RWPE1 (cell line): ENCODE data around the gene LTBP4.
A peak's percentile ranks its signal among the peaks of the same experiment; 100 is the strongest.

Experiments used
- CTCF ChIA-PET: fragments of 350-600 bp; sonication (Branson Sonifier 250); formaldehyde crosslinking; extraction: SDS; loops from one replicate; lab custom pipeline; 2021; lab: Yijun Ruan, JAX
- POLR2A ChIA-PET: fragments of 400-600 bp; formaldehyde crosslinking; extraction: SDS; loops from one replicate; lab custom pipeline; 2020; ENCODE audit warnings: antibody characterized with exemption; ENCODE audit not compliant: low non-redundant PET; lab: Yijun Ruan, JAX
- DNase-seq: peaks from one replicate; pipeline ENCODE4 v3.0.0; 2012; ENCODE audit warnings: low spot score
- H3K27ac ChIP-seq: fragments of 450-650 bp; 2 replicates; pipeline ENCODE4 v1.5.1; 2017
- TF ChIP-seq, protein P1 (sequence below): fragments of 450-650 bp; conservative IDR thresholded peaks from 2 replicates; pipeline ENCODE4 v1.5.1; 2017; ENCODE audit warnings: low read depth, mild to moderate bottlenecking

LTBP4 gene

DNA sequence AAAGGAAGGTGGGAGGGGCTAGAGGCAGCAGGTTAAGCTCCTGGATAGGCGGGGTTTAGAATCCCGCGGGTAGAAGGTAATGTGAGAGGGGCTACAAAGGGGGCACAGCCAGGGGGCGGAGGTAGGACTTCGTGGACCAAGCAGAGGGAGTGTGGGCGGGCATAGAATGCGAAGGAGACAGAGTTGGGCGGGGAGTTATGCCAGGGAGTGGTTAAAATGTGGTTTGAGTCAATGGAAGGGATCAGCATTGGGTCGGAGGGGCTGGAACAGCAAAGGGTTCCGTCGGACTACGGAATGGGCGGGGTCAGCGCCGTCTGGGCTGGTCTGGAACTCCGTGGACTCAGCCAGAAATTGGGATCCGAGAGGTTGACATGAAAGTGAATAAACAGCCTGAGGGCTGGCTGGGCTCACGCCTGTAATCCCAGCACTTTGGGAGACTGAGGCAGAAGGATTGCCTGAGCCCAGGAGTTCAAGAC is 3.0 kb downstream of the LTBP4 start:
- ChIA-PET POLR2A (interaction anchor here (2.6 kb wide), 1 partner anchor 10 kb away, joined by 10 read pairs; no protein-coding TSS in a partner anchor), CTCF (interaction anchor here (0.6 to 1.6 kb wide), 3 partner anchors 10 to 184 kb away, joined by 3 to 7 read pairs (median 4); no protein-coding TSS in a partner anchor)
- TF ChIP-seq, protein P1, sequence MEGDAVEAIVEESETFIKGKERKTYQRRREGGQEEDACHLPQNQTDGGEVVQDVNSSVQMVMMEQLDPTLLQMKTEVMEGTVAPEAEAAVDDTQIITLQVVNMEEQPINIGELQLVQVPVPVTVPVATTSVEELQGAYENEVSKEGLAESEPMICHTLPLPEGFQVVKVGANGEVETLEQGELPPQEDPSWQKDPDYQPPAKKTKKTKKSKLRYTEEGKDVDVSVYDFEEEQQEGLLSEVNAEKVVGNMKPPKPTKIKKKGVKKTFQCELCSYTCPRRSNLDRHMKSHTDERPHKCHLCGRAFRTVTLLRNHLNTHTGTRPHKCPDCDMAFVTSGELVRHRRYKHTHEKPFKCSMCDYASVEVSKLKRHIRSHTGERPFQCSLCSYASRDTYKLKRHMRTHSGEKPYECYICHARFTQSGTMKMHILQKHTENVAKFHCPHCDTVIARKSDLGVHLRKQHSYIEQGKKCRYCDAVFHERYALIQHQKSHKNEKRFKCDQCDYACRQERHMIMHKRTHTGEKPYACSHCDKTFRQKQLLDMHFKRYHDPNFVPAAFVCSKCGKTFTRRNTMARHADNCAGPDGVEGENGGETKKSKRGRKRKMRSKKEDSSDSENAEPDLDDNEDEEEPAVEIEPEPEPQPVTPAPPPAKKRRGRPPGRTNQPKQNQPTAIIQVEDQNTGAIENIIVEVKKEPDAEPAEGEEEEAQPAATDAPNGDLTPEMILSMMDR = no peak
- H3K27ac ChIP-seq = peak overlapping the region; percentile 99
- no peak for DNase-seq

DNA sequence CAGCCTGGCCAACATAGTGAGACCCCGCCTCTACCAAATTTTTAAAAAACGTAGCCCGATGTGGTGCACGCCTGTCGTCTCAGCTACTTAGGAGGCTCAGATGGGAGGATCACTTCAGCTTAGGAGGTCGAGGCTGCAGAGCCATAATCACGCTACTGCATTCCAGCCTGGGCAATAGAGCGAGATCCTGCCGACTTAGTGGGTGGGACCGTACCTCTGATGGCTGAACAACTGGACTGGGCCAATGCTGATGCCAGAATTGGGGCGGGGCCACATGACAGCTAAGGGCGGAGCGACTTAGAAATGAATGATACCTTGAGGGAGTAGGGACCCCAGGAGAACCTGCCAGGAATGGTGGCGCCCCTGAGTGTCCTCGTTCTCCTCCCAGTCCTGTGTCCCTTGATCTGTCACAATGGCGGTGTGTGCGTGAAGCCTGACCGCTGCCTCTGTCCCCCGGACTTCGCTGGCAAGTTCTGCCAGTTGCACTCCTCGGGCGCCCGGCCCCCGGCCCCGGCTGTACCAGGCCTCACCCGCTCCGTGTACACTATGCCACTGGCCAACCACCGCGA is 3.6 kb downstream of the LTBP4 start:
- H3K27ac ChIP-seq = peak overlapping the region; percentile 99
- TF ChIP-seq, protein P1 = no peak
- ChIA-PET CTCF (interaction anchor here (0.7 to 1.8 kb wide), 3 partner anchors 11 to 48 kb away, joined by 3 to 6 read pairs (median 4); no protein-coding TSS in a partner anchor), POLR2A (interaction anchor here (2.6 kb wide), 1 partner anchor 9 kb away, joined by 10 read pairs; no protein-coding TSS in a partner anchor)
- no peak for DNase-seq

DNA sequence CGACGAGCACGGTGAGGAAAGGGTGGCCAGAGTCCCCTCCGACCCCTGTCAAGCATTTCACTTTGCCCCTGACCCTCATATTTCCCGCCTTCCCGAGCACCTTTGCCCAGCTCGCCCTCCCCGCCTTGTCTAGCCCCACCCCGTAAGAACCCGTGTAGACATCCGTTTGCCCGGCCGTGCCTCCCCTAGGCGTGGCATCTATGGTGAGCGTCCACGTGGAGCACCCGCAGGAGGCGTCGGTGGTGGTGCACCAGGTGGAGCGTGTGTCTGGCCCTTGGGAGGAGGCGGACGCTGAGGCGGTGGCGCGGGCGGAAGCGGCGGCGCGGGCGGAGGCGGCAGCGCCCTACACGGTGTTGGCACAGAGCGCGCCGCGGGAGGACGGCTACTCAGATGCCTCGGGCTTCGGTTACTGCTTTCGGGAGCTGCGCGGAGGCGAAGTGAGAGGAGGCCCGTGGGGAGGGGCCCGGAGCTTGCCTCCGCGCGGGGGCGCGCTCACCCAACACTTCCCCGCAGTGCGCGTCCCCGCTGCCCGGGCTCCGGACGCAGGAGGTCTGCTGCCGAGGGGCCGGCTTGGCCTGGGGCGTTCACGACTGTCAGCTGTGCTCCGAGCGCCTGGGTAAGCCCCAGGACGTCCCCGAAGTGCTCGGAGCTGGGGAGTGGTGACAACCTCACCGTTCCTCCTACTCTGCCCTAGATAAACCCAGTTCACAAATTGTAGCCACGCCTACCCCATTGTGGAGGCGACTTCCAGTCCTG is 4.2 kb downstream of the LTBP4 start:
- peak overlapping the region; percentile 99 for H3K27ac ChIP-seq
- TF ChIP-seq, protein P1 = peak; percentile 39
- ChIA-PET CTCF (interaction anchor here (0.6 to 1.8 kb wide), 4 partner anchors 10 to 47 kb away, joined by 3 to 6 read pairs (median 4); no protein-coding TSS in a partner anchor), POLR2A (interaction anchor here (2.6 kb wide), 1 partner anchor 9 kb away, joined by 10 read pairs; no protein-coding TSS in a partner anchor)
- DNase-seq = peak; percentile 91

DNA sequence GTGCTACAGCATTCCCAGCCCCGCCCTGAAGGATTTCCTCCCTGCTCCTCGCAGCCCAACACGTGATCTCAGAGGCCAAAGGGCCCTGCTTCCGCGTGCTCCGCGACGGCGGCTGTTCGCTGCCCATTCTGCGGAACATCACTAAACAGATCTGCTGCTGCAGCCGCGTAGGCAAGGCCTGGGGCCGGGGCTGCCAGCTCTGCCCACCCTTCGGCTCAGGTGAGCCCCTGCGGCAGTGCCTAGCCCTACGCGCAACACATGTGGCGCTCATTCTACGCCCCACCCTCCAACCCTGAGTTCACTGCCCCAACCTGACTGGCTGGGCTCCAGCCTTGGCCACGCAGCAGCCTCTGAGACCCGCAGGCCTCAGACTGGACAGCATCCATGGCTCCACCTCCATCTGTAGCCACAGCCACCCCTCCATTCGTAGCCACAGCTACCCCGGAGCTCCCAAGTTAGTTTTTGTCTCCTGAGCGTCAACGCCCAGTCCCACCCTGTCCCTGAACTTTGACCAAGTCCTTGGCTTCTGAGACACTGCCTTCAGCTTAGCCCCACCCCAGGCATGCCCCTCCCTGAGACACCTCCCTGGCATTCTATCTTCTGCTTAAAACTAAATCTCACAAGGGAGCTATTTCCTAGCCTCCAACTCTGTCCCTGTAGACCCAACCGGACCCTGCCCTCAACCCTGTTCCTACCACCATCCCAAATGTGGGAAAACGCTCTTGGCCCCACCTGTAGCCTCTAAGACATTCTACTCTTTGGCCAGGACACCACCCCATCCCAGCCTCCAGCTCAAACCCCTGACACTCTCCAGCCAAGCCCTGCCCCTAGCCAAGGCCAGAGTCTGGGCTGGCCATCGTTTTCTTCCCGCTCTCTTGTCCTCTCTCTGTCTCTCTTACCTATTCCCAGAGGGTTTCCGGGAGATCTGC is 6.4 kb downstream of the LTBP4 start:
- no peak for DNase-seq
- ChIA-PET CTCF (interaction anchor here (3.7 kb wide), 1 partner anchor 27 kb away, joined by 18 read pairs; no protein-coding TSS in a partner anchor), POLR2A (no interaction called here)
- peak overlapping the region; percentile 99 for H3K27ac ChIP-seq
- TF ChIP-seq, protein P1 = no peak

DNA sequence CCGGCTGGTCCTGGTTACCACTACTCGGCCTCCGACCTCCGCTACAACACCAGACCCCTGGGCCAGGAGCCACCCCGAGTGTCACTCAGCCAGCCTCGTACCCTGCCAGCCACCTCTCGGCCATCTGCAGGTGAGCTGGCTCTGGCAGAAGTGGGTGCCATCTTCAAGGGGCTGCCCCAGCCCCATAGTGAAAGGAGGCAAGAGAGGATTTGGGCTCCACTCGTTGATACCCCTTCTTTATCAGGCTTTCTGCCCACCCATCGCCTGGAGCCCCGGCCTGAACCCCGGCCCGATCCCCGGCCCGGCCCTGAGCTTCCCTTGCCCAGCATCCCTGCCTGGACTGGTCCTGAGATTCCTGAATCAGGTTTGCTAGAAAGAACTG is 7.1 kb downstream of the LTBP4 start:
- TF ChIP-seq, protein P1 = no peak
- no peak for DNase-seq
- ChIA-PET POLR2A (no interaction called here), CTCF (interaction anchor here (3.7 kb wide), 1 partner anchor 26 kb away, joined by 18 read pairs; no protein-coding TSS in a partner anchor)
- H3K27ac ChIP-seq = peak overlapping the region; percentile 99
